ENCODE results near the gene NDUFA13. TPM values are rescaled to one million over a fixed set of nuclear protein-coding genes. Genes with fewer than 3 reads are reported as not detected.

NDUFA13 gene
- total RNA-seq, 1 experiment from 2014 or later: 339 TPM

GRCh38 chr19:19550485-19550929 is 34.5 kb downstream of the NDUFA13 start (continued):
- TF ChIP-seq ZBTB33 (IDR thresholded peaks at IDR 0.05; ENCODE audit: extremely low read depth, insufficient replicate concordance, low read length) (no peak), CTCF (IDR thresholded peaks at IDR 0.05 in 2 of 3, conservative IDR thresholded peaks at IDR 0.05 in 1 of 3; ENCODE audit: borderline replicate concordance in 1 of 3, insufficient read depth in 1 of 3, low read depth in 2 of 3, low read length in 2 of 3) (no peak), ELF1 (IDR thresholded peaks at IDR 0.05; ENCODE audit: borderline replicate concordance, low read depth) (no peak), FOSL1 (IDR thresholded peaks at IDR 0.05; ENCODE audit: low read depth) (no peak), SIN3A (IDR thresholded peaks at IDR 0.05; ENCODE audit: low read depth) (no peak)

- H3K9me2 ChIP-seq (ENCODE audit: insufficient read depth): no peaks in the 10 kb centered on the region
- ATAC-seq (no peak), DNase-seq (ENCODE audit: low read depth, low spot score) (no peak)
- no peaks in the 10 kb centered on the region for H3K36me3 ChIP-seq (ENCODE audit: control insufficient read depth in 1 of 2, insufficient read depth in 2 of 2, low read length in 2 of 2)
- no peak overlapping the region for H3K4me3 ChIP-seq (replicated peaks in 1 of 2; ENCODE audit: low read depth in 1 of 2, low read length in 2 of 2)
- intact Hi-C loops (cut with micrococcal nuclease): no loop called here
- no peaks in the 10 kb centered on the region for H3K9me3 ChIP-seq (ENCODE audit: control insufficient read depth in 1 of 2, insufficient read depth in 1 of 2, low read depth in 1 of 2, low read length in 2 of 2)
- H3K27ac ChIP-seq (ENCODE audit: low read depth, low read length): no peak overlapping the region; the same call in 1 of the 2 replicates
- no peaks in the 10 kb centered on the region for H3K79me2 ChIP-seq (ENCODE audit: insufficient read depth, low read length)
- RAD21 ChIA-PET (ENCODE audit: low non-redundant PET in 1 of 2, low total read pairs in 2 of 2, uncharacterized antibody in 2 of 2, unreplicated experiment in 2 of 2): interaction anchor here in 1 of 2 experiments (0.6 kb wide), 1 partner anchor 78 kb away, joined by 3 read pairs; no protein-coding TSS in a partner anchor
- H4K20me1 ChIP-seq (ENCODE audit: insufficient read depth): no peaks in the 10 kb centered on the region
- CTCF ChIA-PET: interaction anchor here (2.3 to 4.9 kb wide), 2 partner anchors 11 to 19 kb away, joined by 14 to 52 read pairs; no protein-coding TSS in a partner anchor
- H3K9ac ChIP-seq (ENCODE audit: low read length): no peak overlapping the region
- no peaks in the 10 kb centered on the region for H3K27me3 ChIP-seq (ENCODE audit: insufficient read depth, low read length)
- H2AFZ ChIP-seq (ENCODE audit: low read depth, low read length, poor library complexity, severe bottlenecking): no peak overlapping the region
- TF ChIP-seq POLR2A (IDR thresholded peaks at IDR 0.05; ENCODE audit: borderline replicate concordance, extremely low read depth, insufficient read depth, insufficient read length) (no peak), YY1 (IDR thresholded peaks at IDR 0.05; ENCODE audit: extremely low read depth, insufficient replicate concordance, low read depth, low read length) (no peak), EZH2phosphoT487 (IDR thresholded peaks at IDR 0.05; ENCODE audit: borderline replicate concordance) (no peak), SRF (IDR thresholded peaks at IDR 0.05; ENCODE audit: low read depth) (no peak), SIN3A (IDR thresholded peaks at IDR 0.05; ENCODE audit: low read depth) (no peak), MAX (IDR thresholded peaks at IDR 0.05) (no peak), CTCF (IDR thresholded peaks at IDR 0.05 in 2 of 3, conservative IDR thresholded peaks at IDR 0.05 in 1 of 3; ENCODE audit: borderline replicate concordance in 1 of 3, insufficient read depth in 1 of 3, low read depth in 2 of 3, low read length in 2 of 3) (no peak), POLR2AphosphoS5 (IDR thresholded peaks at IDR 0.05; ENCODE audit: low read depth, low read length) (no peak), ELF1 (IDR thresholded peaks at IDR 0.05; ENCODE audit: borderline replicate concordance, low read depth) (no peak), TCF7L2 (IDR thresholded peaks at IDR 0.05; ENCODE audit: borderline replicate concordance, extremely low read depth, insufficient read depth, insufficient read length) (no peak), FOSL1 (IDR thresholded peaks at IDR 0.05; ENCODE audit: low read depth) (no peak), EZH2 (IDR thresholded peaks at IDR 0.05) (no peak), ZFX (IDR thresholded peaks at IDR 0.05) (no peak)
- H3K4me2 ChIP-seq (ENCODE audit: low read length): no peak overlapping the region
- no TSS peak for BruUV-seq (replicated peaks)
- H3K4me1 ChIP-seq (ENCODE audit: control insufficient read depth in 1 of 2, insufficient read depth in 2 of 2, low read length in 2 of 2): no peaks in the 10 kb centered on the region
- POLR2A ChIA-PET: no interaction called here
Measured at GRCh38 chr19:19550972-19551852, 35.2 kb downstream of the NDUFA13 start.

Measured in HCT116 (cell line).